Measurements from ENCODE around the gene MTERF2.

MTERF2 gene

DNA sequence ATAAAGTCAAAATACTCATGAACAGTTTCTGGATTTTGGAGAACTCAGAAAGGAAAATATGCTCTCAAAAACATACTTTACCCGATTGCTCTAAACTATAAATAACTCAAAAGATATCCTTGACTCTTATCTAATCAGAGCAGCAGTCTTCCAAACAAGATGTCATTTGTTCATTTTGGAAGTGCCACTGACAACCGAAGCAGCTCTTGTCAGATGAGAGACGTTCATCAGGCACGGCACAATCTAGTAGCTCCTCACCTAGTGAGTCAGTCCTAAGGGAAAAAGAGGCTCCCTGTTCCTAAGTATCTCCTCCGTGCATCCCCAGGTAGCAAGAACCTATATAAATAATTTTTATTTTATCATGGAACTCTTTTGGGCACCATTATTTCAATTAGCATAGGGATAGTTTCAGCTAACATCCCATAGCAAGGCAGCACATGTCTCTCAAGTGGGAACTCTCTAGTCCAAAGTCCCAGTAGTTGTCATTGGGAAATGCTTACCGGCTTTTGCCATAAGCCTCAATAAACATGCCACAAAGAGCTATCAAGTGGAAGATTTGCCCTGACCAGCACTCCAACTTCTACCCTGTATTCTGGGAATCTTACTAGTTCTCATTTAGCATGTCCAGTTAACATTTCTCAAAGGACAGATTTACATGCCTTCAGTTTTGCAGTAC is 45.3 kb downstream of the MTERF2 start:
- TF ChIP-seq CTCF (conservative IDR thresholded peaks at IDR 0.05; ENCODE audit: low read depth, low read length), result no peak
- no peak for DNase-seq (ENCODE audit: low read depth)

GRCh38 chr12:106934277-106934676 is 52.7 kb downstream of the MTERF2 start:
- TF ChIP-seq CTCF (conservative IDR thresholded peaks at IDR 0.05; ENCODE audit: low read depth, low read length), result no peak
- no peak for DNase-seq (ENCODE audit: low read depth)
- no peak overlapping the region for H3K4me3 ChIP-seq (ENCODE audit: low read depth, low read length)

More for the DNA sequence above, 45.3 kb downstream of the MTERF2 start:
- no peak overlapping the region for H3K4me3 ChIP-seq (ENCODE audit: low read depth, low read length)
